Non-pigmented ciliary epithelial cell (primary cell): ENCODE measurements around the gene CKS2.
"Not testable (repeated sequence)": the region's sequence is repeated elsewhere in the genome, so short reads cannot be mapped to it uniquely, and the experiment has no call there.

ENCODE experiments used
- DNase-seq: peaks from one replicate; pipeline ENCODE4 v3.0.0-alpha.2; 2010; ENCODE audit warnings: low read depth

The CKS2 gene

DNA sequence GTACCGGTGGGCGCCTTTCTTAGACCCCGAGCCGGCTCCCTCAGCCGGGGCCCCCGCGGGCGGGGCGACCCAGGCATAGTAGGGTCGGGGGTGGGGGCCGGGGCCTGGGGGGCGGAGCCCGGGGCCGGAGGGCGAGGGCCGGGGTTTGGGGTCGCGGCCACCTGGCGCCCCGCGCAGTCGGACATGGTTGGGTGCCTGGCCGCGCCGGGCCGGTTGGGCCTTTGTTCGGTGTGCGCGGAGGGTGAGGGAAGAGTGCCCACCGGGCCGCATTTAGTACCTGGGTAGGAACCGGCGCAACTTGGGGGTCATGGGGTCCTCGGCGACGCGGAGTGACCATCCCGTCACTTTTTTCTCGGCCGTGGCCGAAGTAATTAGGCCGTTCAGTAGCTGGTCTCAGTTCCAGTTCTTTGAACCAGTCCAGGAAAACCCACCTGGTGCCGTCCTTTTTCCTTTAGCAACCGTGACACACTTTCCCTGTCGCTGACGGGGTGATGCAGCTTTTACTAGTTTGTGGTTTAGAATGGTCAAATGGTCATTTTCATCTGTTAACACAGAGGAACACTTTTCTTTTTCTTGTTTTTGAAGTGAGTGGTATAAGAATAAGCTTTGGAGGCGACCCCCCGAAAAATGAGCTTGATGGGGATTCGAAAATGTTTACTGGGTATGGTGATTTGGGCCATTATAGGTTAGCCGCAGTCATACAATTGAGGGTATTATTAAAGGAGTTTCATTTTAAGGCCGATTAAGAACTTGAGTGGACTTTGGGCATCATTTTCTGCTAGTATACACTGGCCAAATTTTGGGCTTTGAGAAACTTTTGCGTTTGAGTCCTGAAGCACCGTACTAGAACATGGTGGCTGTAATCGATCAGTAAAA is 589 bp downstream of the CKS2 start:
- DNase-seq = no peak

DNA sequence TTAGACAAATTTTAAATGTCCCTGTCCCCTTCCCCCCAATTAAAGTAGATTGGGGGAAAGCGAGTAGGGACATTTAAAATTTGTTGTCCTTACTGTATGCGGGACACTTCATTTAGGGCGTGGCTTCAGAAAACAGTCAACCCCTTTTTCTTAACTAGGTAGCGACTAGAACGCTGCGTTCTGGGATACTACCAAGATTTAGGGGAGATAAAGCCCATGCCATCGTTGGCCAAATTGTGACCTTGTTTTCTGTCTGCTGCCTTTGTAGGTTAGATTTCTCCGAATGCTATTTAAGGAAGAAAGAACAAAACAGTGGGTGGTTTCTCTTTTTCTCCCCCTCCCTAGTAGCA is 1.2 kb downstream of the CKS2 start:
- DNase-seq = no peak

DNA sequence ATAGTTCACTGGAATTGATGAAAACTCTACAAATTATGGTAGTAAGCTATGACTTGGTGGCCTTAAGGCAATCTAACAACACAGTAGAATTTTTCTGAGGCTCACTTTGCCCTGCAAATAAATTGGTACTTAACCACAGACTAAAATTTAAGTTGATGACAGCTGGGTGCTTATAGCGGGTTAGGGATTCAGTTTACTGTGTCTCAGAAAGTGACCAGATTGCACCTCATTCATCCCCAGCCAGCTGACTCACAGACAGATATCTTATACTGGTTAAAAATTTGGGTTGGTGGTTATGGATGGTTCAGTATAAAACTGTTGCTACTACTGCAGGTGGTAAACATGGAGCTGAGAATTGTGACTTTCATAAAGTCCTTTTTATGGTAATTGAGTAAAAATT is 2.8 kb downstream of the CKS2 start:
- no peak for DNase-seq

DNA sequence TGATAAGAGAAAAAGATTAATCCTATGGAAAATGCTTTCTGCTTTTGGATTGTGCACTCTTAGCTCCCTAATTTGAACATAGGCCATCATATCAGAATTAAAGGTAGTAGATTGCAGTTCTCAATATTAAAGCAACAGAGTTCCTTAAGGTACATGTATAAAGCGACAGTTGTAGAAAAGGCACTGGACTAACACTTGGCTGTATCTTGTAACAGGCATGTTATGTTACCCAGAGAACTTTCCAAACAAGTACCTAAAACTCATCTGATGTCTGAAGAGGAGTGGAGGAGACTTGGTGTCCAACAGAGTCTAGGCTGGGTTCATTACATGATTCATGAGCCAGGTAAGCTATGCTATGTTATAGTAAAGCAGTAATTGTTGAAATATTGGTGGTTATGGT is 4.0 kb downstream of the CKS2 start:
- no peak for DNase-seq

DNA sequence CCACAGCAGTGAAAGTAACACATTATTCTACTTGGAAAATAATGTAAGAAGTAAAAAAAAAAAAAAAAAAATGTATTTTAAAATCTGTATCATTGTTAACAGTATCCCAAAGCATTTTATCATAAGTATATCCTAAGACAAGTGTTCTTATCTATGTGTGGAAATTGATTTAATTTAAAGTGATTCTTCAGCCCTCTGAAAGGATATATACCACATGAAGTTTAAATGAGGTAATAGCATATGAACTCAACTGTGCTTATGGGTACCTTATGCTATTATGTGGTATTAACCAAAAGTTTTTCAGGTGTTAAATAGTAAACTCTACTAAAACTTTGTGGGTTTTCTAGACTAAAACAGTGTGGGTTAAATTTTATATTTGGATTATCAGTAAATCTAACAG is 4.5 kb downstream of the CKS2 start:
- no peak for DNase-seq

DNA sequence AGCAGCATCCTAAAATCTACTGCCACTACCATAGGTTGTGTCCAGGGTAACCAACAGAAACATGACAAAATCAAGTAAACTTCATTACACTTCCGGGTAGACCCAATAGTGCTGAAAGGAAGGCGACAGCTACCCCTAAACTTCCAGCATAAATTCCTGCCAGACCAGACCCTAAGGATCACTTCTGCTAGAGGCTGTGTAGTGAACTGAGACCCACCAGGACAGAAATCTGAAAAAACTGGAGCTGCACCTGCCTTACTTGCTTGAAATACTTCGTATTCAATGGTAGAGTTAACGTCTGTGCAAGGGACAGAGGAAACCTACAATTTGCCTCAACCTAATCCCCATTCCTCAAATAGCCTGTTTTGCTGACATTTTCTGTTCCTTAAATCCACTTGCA is 6.3 kb downstream of the CKS2 start:
- DNase-seq = no peak

DNA sequence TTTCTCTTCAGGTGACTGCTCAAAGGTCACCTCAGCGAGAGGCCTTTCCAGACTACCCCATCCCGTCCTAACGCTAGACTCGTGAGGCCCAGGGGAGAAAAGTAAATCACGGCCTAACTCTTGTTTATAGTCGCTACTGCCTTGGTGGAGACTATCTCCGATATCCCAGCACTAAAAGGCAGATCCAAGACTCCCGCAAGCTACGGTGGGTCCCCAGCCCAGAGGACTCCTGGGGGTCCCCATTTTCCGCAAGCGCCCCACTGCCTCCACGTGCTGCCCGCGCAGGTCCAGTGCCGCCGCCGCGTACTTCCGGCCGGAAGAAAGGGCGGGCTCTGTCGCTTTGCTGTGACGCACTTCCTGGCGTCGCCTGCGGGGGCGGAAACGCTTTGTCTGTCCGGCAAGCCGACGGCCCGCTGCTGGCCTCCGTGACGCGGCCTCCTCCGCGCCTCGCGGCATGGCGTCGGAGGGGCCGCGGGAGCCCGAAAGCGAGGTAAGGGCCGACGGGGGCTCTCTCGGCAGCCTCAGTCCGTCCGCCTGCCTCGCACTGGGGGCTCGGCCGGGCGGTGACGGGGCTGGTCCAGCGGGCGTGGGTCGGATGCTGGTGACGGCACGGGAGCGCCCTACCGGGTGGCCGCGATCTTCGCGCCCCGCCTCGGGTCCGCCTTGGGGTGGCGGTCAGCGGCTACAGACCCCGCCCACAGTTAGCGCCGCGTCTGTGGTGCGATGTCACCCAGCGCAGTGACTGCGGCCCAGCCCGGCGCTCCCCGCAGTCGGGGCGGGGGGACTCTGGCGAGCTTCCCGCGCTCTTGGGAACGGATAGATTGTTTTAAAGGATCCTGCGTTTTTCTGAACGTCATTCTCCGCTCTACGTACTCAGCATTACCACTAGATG is 7.4 kb downstream of the CKS2 start, which contains the start of gene SECISBP2:
Gene SECISBP2 (plus strand): TSS at position 378 of the 892 bp plus-strand sequence. CDS start 77 bp downstream, at position 455.
- DNase-seq = peak; percentile 83

DNA sequence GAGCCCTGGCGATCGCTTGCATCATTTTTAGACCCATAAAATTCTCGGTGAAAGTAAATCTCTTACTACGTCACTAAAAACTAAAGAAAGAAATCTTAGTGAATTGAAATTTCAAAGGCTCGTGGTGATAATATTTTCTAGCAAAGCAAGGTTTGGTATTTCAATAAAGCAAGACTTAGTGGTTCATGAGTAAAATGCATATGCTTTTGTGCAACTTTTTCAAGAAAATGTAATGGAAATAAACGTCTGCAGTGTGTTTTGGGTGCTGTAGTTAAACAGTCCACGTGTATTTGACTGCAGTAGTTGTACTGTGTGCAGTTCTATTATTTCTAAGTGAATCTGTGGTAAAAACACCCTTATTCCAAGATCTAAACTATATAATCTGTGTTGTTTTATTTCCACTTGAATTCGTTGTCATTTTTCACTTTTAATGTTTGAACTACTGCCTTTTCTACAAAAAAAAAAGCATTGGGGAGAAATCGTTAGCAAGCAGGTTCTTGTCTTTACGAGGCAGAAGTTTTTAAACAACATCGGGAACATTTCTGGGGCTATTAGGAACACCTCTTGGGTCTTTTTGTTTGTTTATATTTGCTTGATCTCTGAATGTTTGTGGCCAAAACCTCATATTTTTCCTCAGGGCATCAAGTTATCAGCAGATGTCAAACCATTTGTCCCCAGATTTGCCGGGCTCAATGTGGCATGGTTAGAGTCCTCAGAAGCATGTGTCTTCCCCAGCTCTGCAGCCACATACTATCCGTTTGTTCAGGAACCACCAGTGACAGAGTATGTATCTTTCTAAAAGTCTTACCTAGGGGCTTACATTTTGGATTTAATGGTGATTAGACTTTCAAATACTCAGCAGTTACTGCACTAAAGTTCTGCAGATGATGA is 8.3 kb downstream of the CKS2 start:
- no peak for DNase-seq

DNA sequence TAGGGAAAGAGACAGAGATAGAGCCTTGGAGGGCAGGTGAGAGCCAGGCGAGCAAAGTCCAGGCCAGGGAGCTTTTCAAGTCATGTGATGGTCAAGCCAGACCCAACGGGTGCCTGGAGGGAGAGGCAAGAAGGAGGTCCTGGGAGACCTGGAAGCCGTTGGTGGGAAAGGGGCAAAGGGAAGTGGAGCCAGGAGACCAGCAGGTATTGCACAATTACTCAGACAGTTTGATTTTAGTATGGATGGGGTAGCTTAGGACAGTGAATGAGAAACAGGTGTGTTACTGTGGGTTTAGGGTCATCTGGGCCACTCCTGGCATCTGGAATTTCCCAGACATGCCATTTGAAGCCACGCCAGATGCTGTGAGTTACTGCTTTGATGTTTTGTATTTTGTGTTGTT is 12.4 kb downstream of the CKS2 start:
- DNase-seq = no peak

DNA sequence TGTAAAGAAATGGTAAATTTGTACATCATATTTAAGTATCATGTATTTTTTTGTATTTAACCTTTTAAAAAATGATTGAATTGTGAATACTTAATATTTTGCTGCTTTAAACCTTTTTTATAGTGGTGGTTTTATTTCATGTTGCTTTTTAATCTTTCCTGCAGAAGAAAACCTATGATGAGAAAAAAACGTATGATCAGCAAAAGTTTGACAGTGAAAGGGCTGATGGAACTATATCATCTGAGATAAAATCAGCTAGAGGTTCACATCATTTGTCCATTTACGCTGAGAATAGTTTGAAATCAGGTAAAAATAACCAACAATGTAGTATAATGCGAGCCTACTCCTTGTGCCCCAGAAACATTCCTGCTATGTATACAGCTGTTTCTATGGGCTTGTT is 14.7 kb downstream of the CKS2 start:
- DNase-seq = no peak

DNA sequence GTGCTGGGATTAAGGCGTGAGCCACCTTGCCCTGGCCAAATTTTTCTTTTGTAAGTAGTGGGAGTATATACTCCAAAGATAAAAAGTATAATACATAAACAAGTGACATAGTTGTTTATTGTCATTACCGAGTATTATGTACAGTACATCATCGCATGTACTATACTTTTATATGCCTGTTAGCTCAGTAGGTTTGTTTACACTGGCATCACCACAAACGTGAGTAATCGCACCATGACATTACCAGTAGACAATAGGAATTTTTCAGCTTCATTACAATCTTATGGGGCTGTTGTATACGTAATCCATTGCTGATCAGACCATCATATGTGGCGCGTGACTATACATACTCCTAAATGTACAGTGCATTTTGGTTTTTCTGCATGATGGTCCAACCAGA is 17.1 kb downstream of the CKS2 start:
- DNase-seq = no peak

DNA sequence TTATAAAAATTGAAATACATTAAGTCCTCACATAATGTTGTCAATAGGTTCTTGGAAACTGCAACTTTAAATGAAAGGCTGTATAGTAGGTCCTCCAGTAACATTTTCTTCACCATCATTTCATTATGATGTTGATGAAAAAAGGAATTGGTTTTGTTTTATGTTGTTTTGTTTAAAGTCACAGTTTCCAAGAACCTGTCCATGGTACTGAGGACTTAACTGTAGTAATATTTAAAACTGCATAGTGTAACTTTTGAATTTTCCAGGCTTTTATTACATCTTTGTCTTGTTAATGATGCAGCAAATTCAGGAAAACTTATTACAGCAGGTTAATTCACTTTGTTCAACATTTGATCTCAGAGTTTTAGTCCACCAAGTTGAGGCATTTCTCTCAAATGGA is 18.9 kb downstream of the CKS2 start:
- no peak for DNase-seq

DNA sequence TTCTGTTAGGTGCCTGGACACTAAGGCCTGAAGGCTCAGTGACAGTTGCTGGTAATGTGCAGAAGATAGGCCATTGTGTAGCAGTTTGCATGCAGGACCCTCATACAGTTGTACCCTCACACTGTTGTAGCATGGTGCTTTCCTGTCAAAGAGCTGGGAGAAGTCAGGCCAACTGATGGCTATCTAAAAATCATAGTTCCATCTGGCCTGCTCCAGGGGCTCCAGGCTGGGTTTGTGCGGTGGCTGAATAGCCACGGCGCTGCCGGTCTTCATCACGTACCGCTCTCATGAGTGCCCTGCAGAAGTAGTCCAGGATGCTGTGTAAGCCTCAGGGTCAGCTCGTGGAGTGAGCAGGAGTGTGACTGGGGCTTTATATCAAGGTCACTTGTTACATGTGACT is 19.5 kb downstream of the CKS2 start:
- no peak for DNase-seq

DNA sequence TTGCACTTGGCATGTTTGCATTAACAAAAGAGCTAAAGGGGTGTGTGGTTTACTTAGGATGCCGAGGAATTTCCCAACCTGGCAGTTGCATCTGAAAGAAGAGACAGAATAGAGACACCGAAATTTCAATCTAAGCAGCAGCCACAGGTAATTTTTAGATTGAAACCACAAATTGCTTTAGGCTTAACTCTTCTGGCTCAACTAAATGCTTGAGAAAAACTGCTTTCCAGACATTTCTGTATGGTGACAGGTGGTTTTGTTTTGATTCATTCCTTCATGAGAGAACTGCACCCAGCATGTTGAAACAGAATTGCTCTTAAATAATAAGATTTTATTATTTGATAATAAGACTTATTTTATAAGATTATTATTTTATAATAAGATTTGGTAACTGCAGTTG is 28.8 kb downstream of the CKS2 start:
- DNase-seq = no peak

DNA sequence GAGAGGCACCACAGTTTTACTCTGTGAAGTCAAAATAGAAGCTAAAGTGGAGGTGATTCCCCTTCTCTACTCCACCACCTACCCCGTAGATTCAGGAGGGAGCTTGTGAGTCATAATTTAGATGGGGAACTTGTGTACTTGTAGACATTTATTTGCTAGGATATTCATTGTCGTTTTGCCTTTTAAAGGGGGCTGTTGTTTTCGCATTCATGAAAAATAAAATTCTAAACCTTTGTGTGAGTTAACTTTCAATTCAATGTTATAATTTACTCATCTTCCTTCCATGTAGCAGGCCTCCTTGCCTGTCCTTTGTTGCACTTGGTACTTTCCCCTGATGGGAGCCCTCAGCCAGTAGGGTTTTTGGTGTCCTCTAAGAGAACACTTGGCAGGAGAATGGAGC is 29.3 kb downstream of the CKS2 start:
- DNase-seq = no peak

DNA sequence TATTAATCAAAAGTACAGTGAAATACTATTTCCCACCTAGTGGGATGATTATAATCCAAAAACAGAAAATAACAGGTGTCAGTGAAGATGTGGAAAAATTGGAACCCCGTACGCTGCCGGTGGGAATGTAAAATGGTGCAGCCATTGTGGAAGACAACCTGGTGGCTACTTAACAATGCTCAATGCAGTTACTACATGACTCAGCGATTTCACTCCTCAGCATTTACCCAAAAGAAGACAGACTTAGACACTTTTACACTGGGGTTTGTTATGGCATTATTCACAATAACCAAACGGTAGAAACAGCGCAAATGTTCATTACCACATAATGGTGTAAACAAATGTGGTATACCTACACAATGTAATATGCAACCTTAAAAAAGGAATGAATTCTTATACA is 31.2 kb downstream of the CKS2 start:
- DNase-seq = no peak

DNA sequence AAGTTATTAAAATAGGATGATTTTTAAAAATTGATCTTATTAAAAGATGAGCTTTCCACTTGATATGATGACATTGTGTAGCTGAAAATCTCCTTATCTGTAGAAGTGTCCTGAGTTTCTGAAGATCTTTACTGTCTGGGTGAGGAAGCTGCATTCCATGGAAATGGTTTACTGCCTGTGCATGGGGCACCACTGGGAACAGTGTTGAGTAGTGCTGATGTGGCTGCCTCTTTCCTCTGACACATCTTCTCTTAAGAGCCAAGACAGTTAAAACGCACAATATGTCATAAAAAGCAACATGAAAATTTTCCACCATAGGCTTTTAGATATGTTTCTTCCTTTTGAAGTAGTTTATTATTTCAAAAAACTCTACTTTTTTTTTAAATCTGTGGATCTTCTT is 32.0 kb downstream of the CKS2 start:
- DNase-seq = no peak

DNA sequence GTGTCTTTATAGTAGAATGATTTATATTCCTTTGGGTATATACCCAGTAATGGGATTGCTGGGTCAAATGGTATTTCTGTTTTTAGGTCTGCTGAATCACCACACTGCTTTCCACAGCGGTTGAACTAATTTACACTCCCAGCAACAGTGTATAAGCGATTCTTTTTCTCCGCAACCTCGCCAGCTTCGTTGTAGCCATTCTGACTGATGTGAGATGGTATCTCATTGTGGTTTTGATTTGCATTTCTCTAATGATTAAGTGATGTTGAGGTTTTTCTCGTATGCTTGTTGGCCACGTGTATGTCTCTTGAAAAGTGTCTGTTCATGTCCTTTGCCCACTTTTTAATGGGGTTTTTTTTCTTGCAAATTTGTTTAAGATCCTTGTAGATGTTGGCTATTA is 32.8 kb downstream of the CKS2 start:
- not testable (repeated sequence) for DNase-seq

DNA sequence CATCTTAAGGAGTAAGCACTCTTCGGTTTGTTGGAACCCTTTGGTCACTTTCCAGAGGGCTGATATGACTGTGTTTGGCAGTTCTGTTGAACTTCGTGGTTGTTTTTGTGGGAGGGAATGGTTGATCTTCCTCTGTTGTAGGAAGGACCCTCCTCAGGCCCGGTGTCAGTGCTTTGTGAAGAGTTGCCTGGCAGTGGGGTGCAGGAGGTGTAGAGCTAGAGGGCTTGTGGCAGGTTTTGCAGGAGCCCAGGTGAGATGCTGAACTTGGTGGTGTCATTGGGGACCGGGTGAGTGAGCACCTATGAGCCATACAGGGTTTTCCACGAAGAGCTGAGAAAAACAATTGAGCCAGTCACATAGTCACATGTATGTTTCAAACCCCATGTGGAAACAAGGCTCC is 34.5 kb downstream of the CKS2 start:
- DNase-seq = no peak

DNA sequence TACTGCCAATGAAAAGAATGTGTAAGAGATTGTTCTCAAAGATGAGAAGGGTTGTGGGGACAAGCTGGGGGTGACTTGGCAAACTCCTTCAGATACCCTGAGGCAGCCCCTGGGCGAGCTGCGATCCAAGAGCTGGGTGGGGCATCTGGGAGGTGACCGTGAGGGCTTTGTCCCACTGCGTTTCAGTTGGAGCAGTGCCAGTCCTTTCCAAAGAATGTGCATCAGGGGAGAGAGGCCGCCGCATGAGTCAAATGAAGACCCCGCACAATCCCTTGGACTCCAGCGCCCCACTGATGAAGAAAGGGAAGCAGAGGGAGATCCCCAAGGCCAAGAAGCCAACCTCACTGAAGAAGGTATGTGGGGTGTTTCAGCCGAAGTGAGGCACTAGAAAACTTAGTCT is 35.7 kb downstream of the CKS2 start:
- DNase-seq = no peak

DNA sequence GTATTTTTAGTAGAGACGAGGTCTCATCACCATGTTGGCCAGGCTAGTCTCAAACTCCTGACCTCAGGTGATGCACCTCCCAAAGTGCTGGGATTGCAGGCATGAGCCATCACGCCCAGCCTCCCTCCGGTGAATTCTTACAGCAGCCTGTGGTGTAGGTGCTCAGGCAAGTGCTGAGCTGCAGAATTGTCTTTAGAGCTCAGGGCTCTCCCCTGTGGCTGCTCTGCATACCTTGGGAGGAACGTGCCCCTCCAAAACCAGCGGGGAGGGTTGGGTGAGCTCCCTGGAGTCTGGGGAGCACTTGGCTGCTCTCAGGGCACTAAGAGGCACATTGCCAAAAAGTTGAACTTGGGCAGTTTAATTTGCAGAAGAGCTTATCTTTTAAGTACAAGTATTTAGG is 36.7 kb downstream of the CKS2 start:
- DNase-seq = no peak

DNA sequence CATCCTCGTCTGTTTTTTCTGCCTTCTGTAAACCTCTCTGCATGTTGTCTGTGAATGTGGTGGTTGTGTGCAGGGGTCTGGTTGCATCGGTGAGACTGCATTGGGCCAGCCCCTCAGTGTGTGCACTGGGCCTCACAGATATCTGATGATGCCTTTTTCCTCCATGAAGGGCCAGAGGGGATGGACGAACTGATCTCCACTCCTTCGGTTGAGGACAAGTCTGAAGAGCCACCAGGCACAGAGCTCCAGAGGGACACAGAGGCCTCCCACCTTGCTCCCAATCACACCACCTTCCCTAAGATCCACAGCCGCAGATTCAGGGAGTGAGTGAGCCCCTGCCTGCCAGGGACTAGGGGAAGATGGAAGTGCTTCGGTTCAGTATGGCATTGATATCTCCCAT is 38.6 kb downstream of the CKS2 start:
- DNase-seq = no peak
